ENCODE measurements around the gene NRN1L.
"Not testable (repeated sequence)": the region's sequence is repeated elsewhere in the genome, so short reads cannot be mapped to it uniquely, and the experiment has no call there.

NRN1L gene

DNA sequence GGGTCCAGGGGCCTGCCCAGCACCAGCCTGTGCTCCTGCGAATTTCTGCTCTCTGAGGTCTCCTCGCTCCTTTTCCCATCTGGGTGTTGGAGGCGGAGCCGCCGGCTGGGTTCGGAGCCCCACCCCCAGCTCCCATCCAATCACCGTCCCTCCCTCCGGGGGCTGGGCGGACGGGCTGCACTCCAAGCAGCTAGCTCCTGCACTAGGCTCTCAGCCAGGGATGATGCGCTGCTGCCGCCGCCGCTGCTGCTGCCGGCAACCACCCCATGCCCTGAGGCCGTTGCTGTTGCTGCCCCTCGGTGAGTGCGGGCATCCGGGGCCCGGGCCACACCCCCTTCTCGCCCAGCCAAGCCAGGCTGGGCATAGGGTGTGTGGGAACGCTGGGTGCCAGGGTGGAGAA, at the start of gene NRN1L:
TSS of gene NRN1L (plus strand) at position 202 of the 400 bp plus-strand sequence. CDS start at position 221, 19 bp downstream.
- peaks cover 16% of the 10 kb centered on the region for H3K4me1 Mint-ChIP-seq
- H3K27ac Mint-ChIP-seq: peak within 1 kb of the TSS; percentile 79
- peaks cover 10% of the 10 kb centered on the region for H3K36me3 Mint-ChIP-seq (ENCODE audit: low read depth)
- H3K4me3 Mint-ChIP-seq: no peak within 1 kb of the TSS
- TF ChIP-seq, protein P1, sequence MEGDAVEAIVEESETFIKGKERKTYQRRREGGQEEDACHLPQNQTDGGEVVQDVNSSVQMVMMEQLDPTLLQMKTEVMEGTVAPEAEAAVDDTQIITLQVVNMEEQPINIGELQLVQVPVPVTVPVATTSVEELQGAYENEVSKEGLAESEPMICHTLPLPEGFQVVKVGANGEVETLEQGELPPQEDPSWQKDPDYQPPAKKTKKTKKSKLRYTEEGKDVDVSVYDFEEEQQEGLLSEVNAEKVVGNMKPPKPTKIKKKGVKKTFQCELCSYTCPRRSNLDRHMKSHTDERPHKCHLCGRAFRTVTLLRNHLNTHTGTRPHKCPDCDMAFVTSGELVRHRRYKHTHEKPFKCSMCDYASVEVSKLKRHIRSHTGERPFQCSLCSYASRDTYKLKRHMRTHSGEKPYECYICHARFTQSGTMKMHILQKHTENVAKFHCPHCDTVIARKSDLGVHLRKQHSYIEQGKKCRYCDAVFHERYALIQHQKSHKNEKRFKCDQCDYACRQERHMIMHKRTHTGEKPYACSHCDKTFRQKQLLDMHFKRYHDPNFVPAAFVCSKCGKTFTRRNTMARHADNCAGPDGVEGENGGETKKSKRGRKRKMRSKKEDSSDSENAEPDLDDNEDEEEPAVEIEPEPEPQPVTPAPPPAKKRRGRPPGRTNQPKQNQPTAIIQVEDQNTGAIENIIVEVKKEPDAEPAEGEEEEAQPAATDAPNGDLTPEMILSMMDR (IDR thresholded peaks at IDR 0.05): no peak
- H3K27me3 Mint-ChIP-seq (ENCODE audit: low read depth, poor library complexity): no peaks in the 10 kb centered on the region
- peak; percentile 91 for DNase-seq
- H3K9me3 Mint-ChIP-seq: no peaks in the 10 kb centered on the region

DNA sequence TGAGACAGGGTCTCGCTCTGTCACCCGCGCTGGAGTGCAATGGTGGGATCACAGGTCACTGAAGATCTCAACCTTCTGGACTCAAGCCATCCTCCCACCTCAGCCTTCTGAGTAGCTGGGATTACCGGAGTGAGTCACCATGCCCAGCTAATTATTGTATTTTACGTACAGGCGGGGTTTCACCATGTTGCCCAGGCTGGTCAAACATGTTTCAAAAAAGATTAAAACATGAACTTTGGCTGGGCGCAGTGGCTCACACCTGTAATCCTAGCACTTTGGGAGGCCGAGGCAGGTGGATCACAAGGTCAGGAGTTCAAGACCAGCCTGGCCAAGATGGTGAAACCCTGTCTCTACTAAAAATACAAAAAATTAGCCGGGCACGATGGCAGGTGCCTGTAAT, 47.5 kb upstream of the NRN1L start:
- not testable (repeated sequence) for H3K27ac Mint-ChIP-seq; H3K9me3 Mint-ChIP-seq; H3K36me3 Mint-ChIP-seq (ENCODE audit: low read depth); H3K4me3 Mint-ChIP-seq; DNase-seq; H3K27me3 Mint-ChIP-seq (ENCODE audit: low read depth, poor library complexity)
- H3K4me1 Mint-ChIP-seq: peaks cover 21% of the 10 kb centered on the region

DNA sequence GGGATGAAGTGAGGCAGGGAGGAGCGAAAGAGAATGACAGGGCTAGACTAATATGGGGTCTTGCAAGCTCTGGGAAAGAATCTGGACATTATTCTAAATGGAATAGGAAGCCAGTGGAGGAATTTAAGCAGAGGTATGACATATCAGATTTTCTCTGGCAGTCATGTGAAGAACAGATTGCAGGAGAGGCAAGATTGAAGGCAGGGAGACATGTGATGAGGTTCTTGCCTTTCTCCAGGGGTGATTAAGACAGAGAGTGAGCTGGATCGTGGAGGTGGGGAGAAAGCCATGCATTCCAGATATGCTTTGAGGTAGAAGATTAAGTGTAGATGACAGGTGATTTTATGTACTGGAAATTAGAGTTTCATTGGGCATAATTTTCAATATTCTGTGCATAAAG, 46.9 kb upstream of the NRN1L start:
- Mint-ChIP-seq H3K27me3 (ENCODE audit: low read depth, poor library complexity) (peaks cover 9% of the 10 kb centered on the region), H3K4me1 (peaks cover 17% of the 10 kb centered on the region), H3K4me3 (no peak overlapping the region), H3K27ac (no peak overlapping the region), H3K36me3 (ENCODE audit: low read depth) (no peaks in the 10 kb centered on the region), H3K9me3 (no peaks in the 10 kb centered on the region)
- TF ChIP-seq, protein P1 (IDR thresholded peaks at IDR 0.05): no peak
- DNase-seq: no peak

DNA sequence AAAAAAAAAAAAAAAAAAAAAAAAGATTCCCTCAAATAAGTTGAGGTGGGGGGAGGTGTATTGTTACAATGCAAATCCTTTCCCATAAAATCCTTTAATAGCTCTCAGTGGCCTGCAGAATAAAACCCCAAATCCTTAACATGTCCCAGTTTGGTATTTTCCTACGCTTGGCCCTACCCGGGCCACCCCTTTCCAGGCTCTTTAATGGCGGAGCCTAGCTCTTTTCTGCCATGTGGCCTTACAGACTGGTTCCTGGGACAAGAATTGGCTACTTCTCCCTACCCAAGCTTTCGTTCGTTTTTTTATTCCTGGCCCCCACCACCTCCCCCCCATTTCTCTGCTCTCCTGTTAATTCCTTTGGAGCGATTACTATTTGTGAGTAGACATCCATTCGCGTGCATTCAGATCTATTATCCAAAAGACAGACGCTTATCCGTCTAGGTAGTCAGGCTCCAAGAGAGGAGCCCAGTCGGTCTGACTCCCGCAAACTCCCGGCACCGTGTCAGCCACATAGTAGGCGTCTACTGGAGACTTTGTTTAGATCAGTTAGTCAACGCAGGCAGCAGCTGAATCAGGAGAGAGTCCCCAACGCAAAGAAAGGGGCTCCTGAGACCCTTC, 43.4 kb upstream of the NRN1L start:
- peak overlapping the region; percentile 85 for H3K27ac Mint-ChIP-seq
- H3K4me3 Mint-ChIP-seq: peak overlapping the region; percentile 93
- peaks cover 47% of the 10 kb centered on the region for H3K4me1 Mint-ChIP-seq
- peaks cover 4% of the 10 kb centered on the region for H3K27me3 Mint-ChIP-seq (ENCODE audit: low read depth, poor library complexity)
- H3K36me3 Mint-ChIP-seq (ENCODE audit: low read depth): no peaks in the 10 kb centered on the region
- DNase-seq: no peak
- H3K9me3 Mint-ChIP-seq: no peaks in the 10 kb centered on the region
- TF ChIP-seq, protein P1 (IDR thresholded peaks at IDR 0.05): no peak

DNA sequence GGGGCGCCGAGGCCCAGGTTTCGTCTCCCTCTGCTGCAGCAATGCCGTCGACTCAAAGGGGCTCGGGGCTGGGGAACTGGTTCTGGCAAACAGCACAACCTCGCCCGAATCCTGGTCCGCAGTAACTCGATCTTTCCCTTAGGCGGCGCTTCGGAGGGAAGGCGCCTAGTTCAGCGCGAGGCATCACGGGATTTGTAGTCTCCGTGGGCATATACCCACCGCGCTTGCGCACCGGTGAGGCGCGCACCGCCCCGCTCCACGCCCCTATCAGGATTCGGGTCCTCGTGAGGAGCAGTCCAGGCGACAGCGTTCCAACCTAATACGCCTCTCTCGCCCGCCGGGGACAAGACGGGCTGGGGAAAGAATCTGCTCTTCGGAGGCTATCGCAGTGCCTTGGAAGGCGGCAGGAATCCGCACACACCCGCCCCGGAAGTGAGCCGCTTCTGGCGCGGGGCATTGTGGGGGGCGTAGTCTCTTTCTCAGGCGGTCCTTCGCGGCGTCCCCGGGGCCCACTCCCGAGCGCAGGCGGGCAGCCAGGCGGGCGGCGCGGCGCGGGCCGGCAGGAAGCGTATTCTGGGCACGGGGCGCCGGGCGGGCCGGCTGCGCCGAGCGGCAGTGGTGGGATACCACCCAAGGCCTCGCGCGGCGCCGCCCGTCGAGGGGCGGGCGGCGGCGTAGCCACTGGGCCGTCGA, 42.7 kb upstream of the NRN1L start, which contains the start of gene THAP11:
TSS of gene THAP11 (plus strand) at position 505 of the 693 bp plus-strand sequence. CDS start 235 bp downstream, outside the sequence.
- Mint-ChIP-seq H3K27ac (peak within 1 kb of the TSS; percentile 99), H3K9me3 (no peaks in the 10 kb centered on the region), H3K4me1 (peaks cover 48% of the 10 kb centered on the region), H3K27me3 (ENCODE audit: low read depth, poor library complexity) (peaks cover 4% of the 10 kb centered on the region), H3K4me3 (peak within 1 kb of the TSS; percentile 93), H3K36me3 (ENCODE audit: low read depth) (no peaks in the 10 kb centered on the region)
- TF ChIP-seq, protein P1 (IDR thresholded peaks at IDR 0.05): peak; percentile 81
- peak; percentile 96 for DNase-seq

DNA sequence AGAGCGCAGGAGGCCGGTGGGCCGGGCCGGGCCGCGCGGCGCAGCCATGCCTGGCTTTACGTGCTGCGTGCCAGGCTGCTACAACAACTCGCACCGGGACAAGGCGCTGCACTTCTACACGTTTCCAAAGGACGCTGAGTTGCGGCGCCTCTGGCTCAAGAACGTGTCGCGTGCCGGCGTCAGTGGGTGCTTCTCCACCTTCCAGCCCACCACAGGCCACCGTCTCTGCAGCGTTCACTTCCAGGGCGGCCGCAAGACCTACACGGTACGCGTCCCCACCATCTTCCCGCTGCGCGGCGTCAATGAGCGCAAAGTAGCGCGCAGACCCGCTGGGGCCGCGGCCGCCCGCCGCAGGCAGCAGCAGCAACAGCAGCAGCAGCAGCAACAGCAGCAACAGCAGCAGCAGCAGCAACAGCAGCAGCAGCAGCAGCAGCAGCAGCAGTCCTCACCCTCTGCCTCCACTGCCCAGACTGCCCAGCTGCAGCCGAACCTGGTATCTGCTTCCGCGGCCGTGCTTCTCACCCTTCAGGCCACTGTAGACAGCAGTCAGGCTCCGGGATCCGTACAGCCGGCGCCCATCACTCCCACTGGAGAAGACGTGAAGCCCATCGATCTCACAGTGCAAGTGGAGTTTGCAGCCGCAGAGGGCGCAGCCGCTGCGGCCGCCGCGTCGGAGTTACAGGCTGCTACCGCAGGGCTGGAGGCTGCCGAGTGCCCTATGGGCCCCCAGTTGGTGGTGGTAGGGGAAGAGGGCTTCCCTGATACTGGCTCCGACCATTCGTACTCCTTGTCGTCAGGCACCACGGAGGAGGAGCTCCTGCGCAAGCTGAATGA, 42.0 kb upstream of the NRN1L start:
- TF ChIP-seq, protein P1 (IDR thresholded peaks at IDR 0.05): no peak
- peak; percentile 65 for DNase-seq
- Mint-ChIP-seq H3K9me3 (no peaks in the 10 kb centered on the region), H3K27ac (peak overlapping the region; percentile 89), H3K27me3 (ENCODE audit: low read depth, poor library complexity) (peaks cover 4% of the 10 kb centered on the region), H3K36me3 (ENCODE audit: low read depth) (no peaks in the 10 kb centered on the region), H3K4me1 (peaks cover 50% of the 10 kb centered on the region), H3K4me3 (peak overlapping the region; percentile 93)
